PC-9 (cell line): ENCODE measurements around the gene NELFB.

Experiments used
- CTCF ChIP-seq: fragments of 200-600 bp; sonication (generic); conservative IDR thresholded peaks from 2 replicates; pipeline ENCODE4 v1.6.1; 2017; ENCODE audit warnings: mixed run types, antibody characterized with exemption, mild to moderate bottlenecking, moderate library complexity
- EZH2 ChIP-seq: fragments of 200-600 bp; sonication (generic); IDR thresholded peaks from 2 replicates; pipeline ENCODE4 v1.8.0; 2017; ENCODE audit warnings: antibody characterized with exemption, low read depth

GRCh38 chr9:137256856-137257255 lies 1.7 kb downstream of the NELFB start:
- TF ChIP-seq CTCF, result no peak
- TF ChIP-seq EZH2, result no peak
